ENCODE results near the gene SCGB1D1.

The SCGB1D1 gene

GRCh38 chr11:62237499-62237898 is 47.5 kb downstream of the SCGB1D1 start:
- no peak for DNase-seq

GRCh38 chr11:62238151-62238550 is 48.1 kb downstream of the SCGB1D1 start:
- DNase-seq = no peak

GRCh38 chr11:62241095-62241494 is 51.1 kb downstream of the SCGB1D1 start:
- no peak for DNase-seq

GRCh38 chr11:62242021-62242420 is 52.0 kb downstream of the SCGB1D1 start, which contains the start of gene SCGB1D2:
Gene SCGB1D2 (plus strand): TSS chr11:62242239. CDS start chr11:62242308, 69 bp downstream.
- no peak for DNase-seq
